Superior temporal gyrus (tissue), 1 donor: ENCODE data around the gene CHST11.
A peak's percentile ranks its signal among the peaks of the same experiment; 100 is the strongest.
"Not testable (repeated sequence)": the region's sequence is repeated elsewhere in the genome, so short reads cannot be mapped to it uniquely, and the experiment has no call there.

Source experiments
- DNase-seq: peaks from one replicate; pipeline ENCODE4 v3.0.0-alpha.2; 2016; ENCODE audit errors: extremely low spot score

CHST11 gene

GRCh38 chr12:104738776-104739642 lies 282.3 kb downstream of the CHST11 start:
- DNase-seq = no peak

- peak; percentile 48 for DNase-seq
Observed at GRCh38 chr12:104740668-104741067, 283.9 kb downstream of the CHST11 start.

GRCh38 chr12:104741077-104741476 lies 284.3 kb downstream of the CHST11 start:
- DNase-seq = no peak

GRCh38 chr12:104741497-104742367 lies 285.0 kb downstream of the CHST11 start:
- no peak for DNase-seq

GRCh38 chr12:104742551-104743201 lies 285.9 kb downstream of the CHST11 start:
- peak; percentile 60 for DNase-seq

GRCh38 chr12:104743202-104743580 lies 286.4 kb downstream of the CHST11 start:
- DNase-seq = no peak

GRCh38 chr12:104743753-104744548 lies 287.2 kb downstream of the CHST11 start:
- DNase-seq = not testable (repeated sequence)

GRCh38 chr12:104746467-104747088 lies 289.8 kb downstream of the CHST11 start:
- no peak for DNase-seq

- no peak for DNase-seq
Observed at GRCh38 chr12:104747330-104747729, 290.6 kb downstream of the CHST11 start.

- no peak for DNase-seq
Observed at GRCh38 chr12:104747955-104748354, 291.2 kb downstream of the CHST11 start.

- DNase-seq = no peak
Observed at GRCh38 chr12:104748356-104748755, 291.6 kb downstream of the CHST11 start.

- DNase-seq = no peak
Observed at GRCh38 chr12:104748790-104749189, 292.0 kb downstream of the CHST11 start.

GRCh38 chr12:104749545-104749944 lies 292.8 kb downstream of the CHST11 start:
- no peak for DNase-seq

GRCh38 chr12:104750061-104750460 lies 293.3 kb downstream of the CHST11 start:
- no peak for DNase-seq

- DNase-seq = no peak
Observed at GRCh38 chr12:104751120-104751519, 294.4 kb downstream of the CHST11 start.

- no peak for DNase-seq
Observed at GRCh38 chr12:104751594-104751993, 294.8 kb downstream of the CHST11 start.

GRCh38 chr12:104752016-104752415 lies 295.3 kb downstream of the CHST11 start:
- DNase-seq = no peak

GRCh38 chr12:104752881-104753280 lies 296.1 kb downstream of the CHST11 start:
- no peak for DNase-seq

GRCh38 chr12:104756901-104757300 lies 300.2 kb downstream of the CHST11 start:
- no peak for DNase-seq

GRCh38 chr12:104758771-104759170 lies 302.0 kb downstream of the CHST11 start:
- DNase-seq = no peak

GRCh38 chr12:104761091-104761490 lies 304.3 kb downstream of the CHST11 start:
- DNase-seq = no peak
